Fibroblast of the conjunctiva (primary cell): ENCODE measurements around the gene TXNDC11.

ENCODE experiments used
- DNase-seq: peaks from one replicate; pipeline ENCODE4 v3.0.0-alpha.2; 2010; ENCODE audit warnings: low read depth

Gene TXNDC11

GRCh38 chr16:11755022-11755760 is 12.5 kb upstream of the TXNDC11 start:
- DNase-seq: no peak

DNA sequence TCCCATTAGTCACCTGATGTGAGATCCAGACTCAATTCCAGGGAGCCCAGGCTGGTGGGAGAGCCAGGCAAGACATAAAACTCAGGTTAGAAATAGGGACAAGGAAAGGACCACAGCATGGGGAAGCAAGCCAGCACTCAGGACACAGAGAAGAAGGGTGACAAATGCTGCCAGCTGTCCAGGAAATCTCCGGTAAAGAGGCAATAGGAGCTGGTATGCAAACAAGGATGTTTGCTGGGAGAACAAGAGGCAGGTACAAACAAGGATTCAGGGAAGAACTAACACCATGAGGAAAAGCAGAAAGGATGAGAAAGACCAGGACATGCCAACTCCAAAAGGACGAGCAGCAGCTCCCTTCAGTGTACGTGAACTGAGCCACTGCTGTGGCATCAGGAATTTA is 10.2 kb upstream of the TXNDC11 start:
- DNase-seq: no peak

GRCh38 chr16:11750056-11750455 is 7.4 kb upstream of the TXNDC11 start:
- no peak for DNase-seq

DNA sequence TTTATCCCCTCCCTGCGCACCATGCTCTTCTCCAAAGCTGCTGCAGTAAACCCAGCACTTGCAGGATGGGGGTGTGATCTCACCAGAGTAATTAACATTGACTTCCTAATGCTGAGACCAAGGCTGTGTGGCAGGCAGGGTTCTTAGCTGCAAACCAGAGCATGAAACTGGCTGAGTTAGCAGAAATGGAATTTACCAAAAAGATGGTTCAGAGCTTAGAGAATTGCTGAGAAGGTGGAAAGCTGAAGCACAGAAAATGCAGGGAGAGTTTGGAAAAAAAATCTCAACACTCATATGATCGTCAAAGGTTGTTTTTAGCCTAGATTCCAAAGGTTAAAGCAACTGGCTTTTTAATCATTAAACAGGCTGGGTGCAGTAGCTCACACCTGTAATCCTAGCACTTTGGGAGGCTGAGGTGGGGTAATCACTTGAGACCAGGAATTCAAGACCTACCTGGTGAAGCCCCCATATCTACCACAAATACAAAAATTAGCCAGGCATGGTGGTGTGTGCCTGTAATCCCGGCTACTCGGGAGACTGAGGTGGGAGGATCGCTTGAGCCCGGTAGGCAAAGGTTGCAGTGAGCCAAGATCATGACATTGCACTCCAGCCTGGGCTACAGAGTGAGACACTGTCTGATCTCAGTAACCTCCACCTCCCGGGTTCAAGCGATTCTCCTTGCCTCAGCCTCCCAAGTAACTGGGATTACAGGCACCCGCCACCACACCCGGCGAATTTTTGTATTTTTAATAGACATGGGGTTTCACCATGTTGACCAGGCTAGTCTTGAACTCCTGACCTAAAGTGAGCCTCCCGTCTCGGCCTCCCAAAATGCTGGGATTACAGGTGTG is 6.0 kb upstream of the TXNDC11 start:
- no peak for DNase-seq

- DNase-seq: no peak
Observed at GRCh38 chr16:11747949-11748403, 5.3 kb upstream of the TXNDC11 start.

GRCh38 chr16:11744075-11744470 is 1.4 kb upstream of the TXNDC11 start:
- no peak for DNase-seq

DNA sequence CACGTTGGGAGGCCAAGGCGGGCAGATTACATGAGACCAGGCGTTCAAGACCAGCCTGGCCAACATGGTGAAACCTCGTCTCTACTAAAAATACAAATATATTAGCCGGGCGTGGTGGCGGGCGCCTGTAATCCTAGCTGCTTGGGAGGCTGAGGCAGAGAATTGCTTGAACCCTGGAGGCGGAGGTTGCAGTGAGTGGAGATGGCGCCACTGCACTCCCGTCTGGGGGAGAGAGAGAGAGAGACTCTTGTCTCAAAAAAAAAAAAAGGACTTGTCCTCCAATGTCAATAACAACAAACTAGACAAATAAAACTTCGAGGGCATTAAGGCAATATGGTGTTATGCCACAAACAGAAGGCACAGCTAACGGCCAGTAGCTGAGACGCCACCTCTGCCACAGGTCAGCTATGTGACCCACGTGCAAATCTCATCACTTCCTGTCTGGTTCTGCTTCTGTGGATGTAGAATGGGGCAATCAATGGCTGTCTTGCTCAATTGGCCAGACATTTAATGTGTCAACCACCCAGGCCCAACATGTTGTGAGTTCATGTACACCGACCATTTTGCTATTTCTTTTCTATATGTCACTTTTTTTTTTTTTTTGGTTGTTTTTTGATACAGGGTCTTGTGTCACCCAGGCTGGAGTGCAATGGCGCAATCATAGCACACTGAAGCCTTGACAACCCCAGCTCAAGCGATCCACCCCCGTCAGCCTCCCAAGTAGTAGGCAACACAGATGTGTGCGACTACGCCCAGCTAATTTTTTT is 834 bp upstream of the TXNDC11 start:
- DNase-seq: no peak

DNA sequence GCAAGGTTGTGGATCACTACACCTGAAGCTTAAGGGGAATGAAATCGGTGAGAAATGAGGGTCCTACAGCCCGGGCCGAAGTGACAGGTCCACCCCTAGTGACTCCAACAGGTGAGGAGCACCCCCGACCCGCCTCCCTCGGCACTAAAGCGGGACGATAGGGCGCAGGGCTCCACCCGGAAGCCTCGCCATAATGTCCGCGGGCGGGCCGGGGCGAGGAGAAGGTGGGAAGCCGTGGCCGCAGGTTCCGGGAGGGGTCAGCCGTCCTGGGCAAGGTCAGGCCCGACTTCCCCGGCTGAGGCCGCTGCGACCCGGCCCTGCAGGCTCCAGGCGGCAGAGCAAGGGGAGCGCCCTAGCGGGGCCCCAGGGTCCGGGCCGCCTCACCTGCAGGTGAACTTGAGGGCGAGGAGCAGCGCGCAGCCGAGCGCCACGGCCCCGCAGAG is 543 bp downstream of the TXNDC11 start:
- no peak for DNase-seq

GRCh38 chr16:11740567-11740966 is 2.1 kb downstream of the TXNDC11 start:
- no peak for DNase-seq

DNA sequence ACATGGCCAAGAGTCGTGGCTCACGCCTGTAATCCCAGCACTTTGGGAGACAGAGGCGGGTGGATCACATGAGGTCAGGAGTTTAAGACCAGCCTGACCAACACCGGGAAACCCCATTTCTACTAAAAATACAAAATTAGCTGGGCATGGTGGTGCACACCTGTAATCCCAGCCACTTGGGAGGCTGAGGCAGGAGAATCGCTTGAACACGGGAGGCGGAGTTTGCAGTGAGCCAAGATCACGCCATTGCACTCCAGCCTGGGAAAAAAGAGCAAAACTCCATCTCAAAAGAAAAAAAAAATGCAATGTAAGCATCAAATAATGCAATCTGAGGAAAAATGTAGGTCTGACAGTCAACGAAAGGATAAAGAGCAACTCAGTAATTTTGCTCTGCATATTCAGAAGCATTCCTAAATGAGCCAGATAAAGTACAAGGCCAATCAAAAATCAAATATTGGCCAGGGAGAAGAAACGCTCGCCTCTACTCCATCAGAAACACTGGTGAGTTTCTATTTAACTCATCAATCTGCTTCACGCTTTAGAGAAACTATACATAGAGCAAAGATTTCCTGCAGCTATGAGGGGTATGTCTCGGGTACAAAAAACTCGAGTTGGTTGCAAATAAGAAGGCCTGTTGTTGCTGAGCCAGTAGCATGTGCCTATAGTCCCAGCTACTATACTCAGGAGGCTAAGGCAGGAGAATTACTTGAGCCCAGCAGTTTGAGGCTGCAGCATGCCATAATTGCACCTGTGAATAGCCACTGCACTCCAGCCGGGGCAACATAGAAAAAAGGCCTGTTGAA is 3.7 kb downstream of the TXNDC11 start:
- DNase-seq: no peak

DNA sequence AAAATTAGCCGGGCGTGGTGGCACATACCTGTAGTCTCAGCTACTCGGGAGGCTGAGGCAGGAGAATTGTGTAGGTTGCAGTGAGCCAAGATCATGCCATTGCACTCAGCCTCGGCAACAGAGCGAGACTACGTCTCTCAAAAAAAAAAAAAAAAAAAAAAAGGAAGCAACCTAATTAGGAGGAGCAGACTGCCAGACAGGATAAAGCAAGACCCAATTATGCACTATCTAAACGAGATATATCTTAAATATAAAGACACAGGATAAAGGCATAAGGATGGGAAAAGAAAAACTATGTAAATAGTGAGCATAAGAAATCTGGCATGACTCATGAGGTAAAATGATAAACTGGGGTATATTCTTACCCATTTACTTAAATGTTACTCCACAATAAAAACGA is 4.9 kb downstream of the TXNDC11 start:
- DNase-seq: no peak

- no peak for DNase-seq
Observed at GRCh38 chr16:11736903-11737302, 5.8 kb downstream of the TXNDC11 start.

DNA sequence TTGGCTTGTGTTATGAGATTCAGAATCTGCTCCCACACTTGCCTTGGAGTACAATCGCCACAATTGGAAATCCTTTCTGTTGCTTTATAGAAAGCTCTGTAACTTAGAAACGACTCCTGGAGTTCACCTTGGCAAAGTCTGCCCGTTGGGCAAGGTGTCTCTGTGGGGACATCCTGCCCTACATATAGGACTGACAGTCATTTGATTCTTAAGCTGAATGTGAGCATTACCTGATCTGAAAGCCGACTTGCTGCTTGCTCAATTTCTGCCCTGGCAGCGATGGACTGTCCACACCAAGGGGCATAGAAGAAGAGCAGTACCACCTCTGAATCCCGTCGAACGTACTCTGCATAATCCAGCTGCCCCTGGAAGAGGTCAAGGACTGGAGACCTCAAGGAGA is 6.9 kb downstream of the TXNDC11 start:
- no peak for DNase-seq

DNA sequence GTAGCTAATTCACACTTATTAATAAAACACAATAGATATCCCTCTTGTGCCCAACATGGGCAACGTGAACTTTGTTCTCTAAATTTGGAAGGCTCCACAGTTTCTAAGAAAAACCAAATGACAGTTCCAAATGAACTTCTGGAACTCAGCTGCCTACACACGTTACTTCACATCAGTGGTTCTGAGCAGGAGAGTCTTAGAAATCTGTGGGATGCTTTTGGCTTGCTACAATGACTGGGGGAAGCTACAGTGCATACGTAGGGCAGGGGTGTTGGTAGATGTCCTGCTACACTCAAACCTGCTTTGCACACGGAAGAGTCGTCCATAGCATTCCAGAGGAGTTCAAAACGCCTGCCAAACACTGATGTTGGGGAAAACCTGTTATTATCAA is 8.0 kb downstream of the TXNDC11 start:
- no peak for DNase-seq

DNA sequence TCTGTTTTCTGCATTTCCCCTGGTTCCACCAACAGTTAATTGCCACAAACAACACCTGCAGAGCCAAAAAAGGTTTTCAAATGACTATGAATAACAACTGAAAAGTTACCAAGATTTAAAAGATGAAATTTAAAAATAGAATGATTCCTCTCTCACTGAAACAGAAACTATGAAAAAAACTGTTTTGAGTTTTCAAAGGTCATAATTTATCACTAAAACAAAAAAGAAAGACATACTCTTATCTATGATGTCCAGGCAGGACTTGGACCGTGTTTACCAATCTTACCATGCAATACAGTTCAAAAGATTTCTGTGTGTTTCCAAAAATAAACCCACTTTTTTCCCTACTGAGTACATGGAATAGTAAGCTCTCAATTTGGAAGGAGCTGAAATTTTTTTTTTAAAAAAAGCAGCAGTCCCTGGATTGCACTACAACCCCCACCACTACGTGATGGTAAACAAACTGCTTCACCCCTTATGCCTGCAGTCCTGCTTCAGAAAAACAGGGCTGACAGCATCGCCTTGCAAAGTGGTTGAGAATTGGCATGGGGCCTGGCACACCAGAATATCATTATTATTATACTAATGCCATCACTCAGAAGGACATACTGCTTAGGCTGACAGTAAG is 8.5 kb downstream of the TXNDC11 start:
- DNase-seq: no peak

- DNase-seq: no peak
Observed at GRCh38 chr16:11731222-11731621, 11.4 kb downstream of the TXNDC11 start.

- no peak for DNase-seq
Observed at GRCh38 chr16:11729787-11730186, 12.9 kb downstream of the TXNDC11 start.

GRCh38 chr16:11727796-11728543 is 14.7 kb downstream of the TXNDC11 start:
- no peak for DNase-seq

DNA sequence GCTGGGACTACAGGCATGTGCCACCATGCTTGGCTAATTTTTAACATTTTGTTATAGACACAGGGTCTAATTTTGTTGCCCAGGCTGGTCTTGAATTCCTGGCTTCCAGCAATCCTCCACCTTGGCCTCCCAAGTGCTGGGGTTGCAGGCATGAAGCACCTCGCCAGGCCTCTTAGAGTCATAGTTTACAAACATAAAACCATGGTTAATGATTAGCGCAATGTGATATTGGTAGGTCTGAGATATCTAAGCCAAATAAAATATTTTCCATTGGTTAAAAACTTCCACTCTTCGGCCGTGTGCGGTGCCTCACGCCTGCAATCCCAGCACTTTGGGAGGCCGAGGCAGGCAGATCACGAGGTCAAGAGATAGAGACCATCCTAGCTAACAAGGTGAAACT is 16.6 kb downstream of the TXNDC11 start:
- DNase-seq: no peak

- no peak for DNase-seq
Observed at GRCh38 chr16:11725457-11725856, 17.2 kb downstream of the TXNDC11 start.

DNA sequence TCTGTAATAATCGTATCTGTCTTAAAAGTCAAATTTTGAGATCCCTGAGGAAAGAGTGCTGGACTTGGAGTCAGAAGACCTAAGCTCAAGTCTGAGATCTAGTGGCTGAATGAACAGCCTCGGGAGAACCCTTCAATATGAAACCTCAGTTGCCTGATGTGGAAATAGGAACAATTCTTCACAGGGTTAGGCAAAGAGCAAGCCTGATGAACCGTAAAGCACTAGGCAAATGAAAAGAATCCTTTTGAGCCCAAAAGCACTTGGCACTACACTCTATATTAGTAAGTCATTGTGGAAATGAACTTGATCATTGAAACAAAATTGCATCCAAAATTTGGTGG is 20.2 kb downstream of the TXNDC11 start:
- no peak for DNase-seq
